Skeletal muscle cell (primary cell): ENCODE measurements around the gene MACROD1.

Source experiments
- DNase-seq: peaks from one replicate; pipeline ENCODE4 v3.0.0-alpha.2; 2010; ENCODE audit warnings: low read depth
- H3K4me3 ChIP-seq: 2 replicates; pipeline ENCODE4 v1.5.1; 2011; ENCODE audit warnings: low read depth, mild to moderate bottlenecking, control low read depth, low read length, moderate library complexity

MACROD1 gene

GRCh38 chr11:64097468-64098317, 68.2 kb downstream of the MACROD1 start:
- no peak for DNase-seq
- no peak overlapping the region for H3K4me3 ChIP-seq

GRCh38 chr11:64096835-64097234, 69.1 kb downstream of the MACROD1 start:
- DNase-seq = no peak
- no peak overlapping the region for H3K4me3 ChIP-seq

- H3K4me3 ChIP-seq = no peak overlapping the region
- no peak for DNase-seq
These were observed 70.0 kb downstream of the MACROD1 start for GRCh38 chr11:64095949-64096348.

GRCh38 chr11:64095273-64095817, 70.6 kb downstream of the MACROD1 start:
- H3K4me3 ChIP-seq = no peak overlapping the region
- no peak for DNase-seq

- DNase-seq = peak; percentile 52
- H3K4me3 ChIP-seq = no peak overlapping the region
These were observed 71.3 kb downstream of the MACROD1 start for GRCh38 chr11:64094463-64095260.

- H3K4me3 ChIP-seq = no peak overlapping the region
- DNase-seq = no peak
These were observed 72.5 kb downstream of the MACROD1 start for GRCh38 chr11:64093233-64094039.

GRCh38 chr11:64092761-64093136, 73.2 kb downstream of the MACROD1 start:
- DNase-seq = no peak
- H3K4me3 ChIP-seq = no peak overlapping the region

- no peak for DNase-seq
- no peak overlapping the region for H3K4me3 ChIP-seq
These were observed 73.7 kb downstream of the MACROD1 start for GRCh38 chr11:64092111-64092760.

GRCh38 chr11:64090806-64091516, 75.0 kb downstream of the MACROD1 start:
- DNase-seq = no peak
- no peak overlapping the region for H3K4me3 ChIP-seq

- no peak for DNase-seq
- no peak overlapping the region for H3K4me3 ChIP-seq
These were observed 75.8 kb downstream of the MACROD1 start for GRCh38 chr11:64089915-64090805.

- no peak overlapping the region for H3K4me3 ChIP-seq
- no peak for DNase-seq
These were observed 76.4 kb downstream of the MACROD1 start for GRCh38 chr11:64089493-64089892.

- DNase-seq = no peak
- no peak overlapping the region for H3K4me3 ChIP-seq
These were observed 76.9 kb downstream of the MACROD1 start for GRCh38 chr11:64089027-64089360.

- no peak overlapping the region for H3K4me3 ChIP-seq
These were observed 77.5 kb downstream of the MACROD1 start for GRCh38 chr11:64088162-64089026.

GRCh38 chr11:64086258-64087123, 79.4 kb downstream of the MACROD1 start:
- peak; percentile 23 for DNase-seq

More at GRCh38 chr11:64088162-64089026, 77.5 kb downstream of the MACROD1 start:
- DNase-seq = no peak

GRCh38 chr11:64085906-64086257, 80.0 kb downstream of the MACROD1 start:
- no peak overlapping the region for H3K4me3 ChIP-seq
- no peak for DNase-seq

More at GRCh38 chr11:64086258-64087123, 79.4 kb downstream of the MACROD1 start:
- H3K4me3 ChIP-seq = no peak overlapping the region
